Chondrocyte (in vitro differentiated cells): ENCODE data around the gene CRHBP. TPM values are rescaled to one million over a fixed set of nuclear protein-coding genes. Genes with fewer than 3 reads are reported as not detected.
"Not testable (repeated sequence)": the region's sequence is repeated elsewhere in the genome, so short reads cannot be mapped to it uniquely, and the experiment has no call there.

Experiments
- DNase-seq: peaks from one replicate; pipeline ENCODE4 v3.0.0; 2021; ENCODE audit warnings: mixed read lengths, low spot score
- H3K27ac Mint-ChIP-seq: one replicate; pipeline ENCODE4 v1.8.0; 2021; ENCODE audit warnings: mild to moderate bottlenecking, moderate library complexity, mixed read lengths; ENCODE audit not compliant: unreplicated experiment
- H3K27me3 Mint-ChIP-seq: 2 replicates; pipeline ENCODE4 v1.8.0; 2021; ENCODE audit warnings: low read depth, mixed read lengths
- H3K36me3 Mint-ChIP-seq: 2 replicates; pipeline ENCODE4 v1.8.0; 2021; ENCODE audit warnings: low read depth, mixed read lengths
- H3K4me1 Mint-ChIP-seq: 2 replicates; pipeline ENCODE4 v1.8.0; 2021; ENCODE audit warnings: low read depth, mild to moderate bottlenecking, mixed read lengths
- H3K4me3 Mint-ChIP-seq: one replicate; pipeline ENCODE4 v1.8.0; 2021; ENCODE audit warnings: mild to moderate bottlenecking, moderate library complexity, mixed read lengths; ENCODE audit not compliant: unreplicated experiment
- H3K9me3 Mint-ChIP-seq: 2 replicates; pipeline ENCODE4 v1.8.0; 2021; ENCODE audit warnings: low read depth, mixed read lengths
- CTCF ChIP-seq: fragments of 200-600 bp; sonication (generic); IDR thresholded peaks from 2 replicates; pipeline ENCODE4 v1.5.0; 2021; ENCODE audit warnings: antibody characterized with exemption, mild to moderate bottlenecking, moderate library complexity
- long read RNA-seq: library from polyadenylated mRNA; stranded (forward); transcript quantifications from one replicate; pipeline ENCODE4 v2.0.0, GENCODE V29; 2021
- total RNA-seq: library from RNA; stranded (reverse); gene quantifications from 3 replicates; pipeline ENCODE4 v1.2.1, GENCODE V29; 2021

The CRHBP gene
- 0.40 TPM in 1 of 3 replicates, not detected in the others for total RNA-seq
- long read RNA-seq: 0 reads

- TF ChIP-seq CTCF: no peak
- no peaks in the 10 kb centered on the region for H3K9me3 Mint-ChIP-seq
- H3K27ac Mint-ChIP-seq: no peak within 1 kb of the TSS
- H3K36me3 Mint-ChIP-seq: no peaks in the 10 kb centered on the region
- H3K27me3 Mint-ChIP-seq: peaks cover 7% of the 10 kb centered on the region
- H3K4me3 Mint-ChIP-seq: peak within 1 kb of the TSS; percentile 67
- H3K4me1 Mint-ChIP-seq: peaks cover 7% of the 10 kb centered on the region
- DNase-seq: no peak
Observed at GRCh38 chr5:76952795-76953536, at the start of gene CRHBP. Gene CRHBP, plus strand, starts transcription at chr5:76953045. Its CDS starts 90 bp downstream, at chr5:76953135.

GRCh38 chr5:76908166-76908565 is 44.7 kb upstream of the CRHBP start:
- Mint-ChIP-seq H3K27ac (no peak overlapping the region), H3K9me3 (peaks cover 3% of the 10 kb centered on the region), H3K27me3 (peaks cover 2% of the 10 kb centered on the region), H3K4me3 (no peak overlapping the region), H3K4me1 (no peaks in the 10 kb centered on the region), H3K36me3 (no peaks in the 10 kb centered on the region)
- no peak for TF ChIP-seq CTCF
- no peak for DNase-seq

- H3K27ac Mint-ChIP-seq, H3K4me3 Mint-ChIP-seq, H3K4me1 Mint-ChIP-seq, H3K9me3 Mint-ChIP-seq, H3K36me3 Mint-ChIP-seq, H3K27me3 Mint-ChIP-seq, DNase-seq: not testable (repeated sequence)
Observed at GRCh38 chr5:76910344-76910933, 42.4 kb upstream of the CRHBP start.

DNA sequence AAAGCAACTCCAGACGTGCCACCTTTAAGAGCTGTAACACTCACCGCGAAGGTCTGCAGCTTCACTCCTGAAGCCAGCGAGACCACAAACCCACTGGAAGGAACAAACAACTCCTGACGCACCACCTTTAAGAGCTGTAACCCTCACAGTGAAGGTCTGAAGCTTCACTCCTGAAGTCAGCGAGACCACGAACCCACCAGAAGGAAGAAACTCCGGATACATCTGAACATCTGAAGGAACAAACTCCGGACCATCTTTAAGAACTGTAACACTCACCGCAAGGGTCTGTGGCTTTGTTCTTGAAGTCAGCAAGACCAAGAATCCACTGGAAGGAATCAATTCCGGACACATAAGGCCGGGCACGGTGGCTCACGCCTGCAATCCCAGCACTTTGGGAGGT is 38.2 kb upstream of the CRHBP start:
- DNase-seq, H3K36me3 Mint-ChIP-seq, H3K4me1 Mint-ChIP-seq, H3K9me3 Mint-ChIP-seq, H3K27me3 Mint-ChIP-seq, H3K4me3 Mint-ChIP-seq, H3K27ac Mint-ChIP-seq: not testable (repeated sequence)

DNA sequence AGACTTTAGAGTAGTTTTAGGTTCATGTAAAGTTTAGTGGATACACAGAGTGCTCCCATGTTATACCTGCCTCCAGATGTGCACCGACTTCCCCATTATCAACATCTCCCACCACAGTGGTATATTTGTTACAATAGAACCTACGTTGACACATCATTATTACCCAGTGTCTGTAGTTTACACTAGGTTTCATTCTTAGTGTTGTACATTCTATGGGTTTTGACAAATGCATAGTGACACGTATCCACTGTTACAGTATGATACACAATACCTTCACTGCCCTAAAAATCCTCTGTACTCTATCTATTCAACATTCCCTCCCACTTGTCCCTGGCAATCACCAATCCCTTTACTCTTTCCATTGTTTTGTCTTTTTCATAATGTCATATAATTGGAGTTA is 34.3 kb upstream of the CRHBP start:
- peaks cover 4% of the 10 kb centered on the region for H3K9me3 Mint-ChIP-seq
- no peak for DNase-seq
- no peak overlapping the region for H3K27ac Mint-ChIP-seq
- no peaks in the 10 kb centered on the region for H3K4me1 Mint-ChIP-seq
- no peaks in the 10 kb centered on the region for H3K27me3 Mint-ChIP-seq
- H3K36me3 Mint-ChIP-seq: no peaks in the 10 kb centered on the region
- TF ChIP-seq CTCF: no peak
- no peak overlapping the region for H3K4me3 Mint-ChIP-seq

- no peak for TF ChIP-seq CTCF
- Mint-ChIP-seq H3K27me3 (no peaks in the 10 kb centered on the region), H3K4me3 (no peak overlapping the region), H3K4me1 (no peaks in the 10 kb centered on the region), H3K36me3 (no peaks in the 10 kb centered on the region), H3K9me3 (no peaks in the 10 kb centered on the region), H3K27ac (no peak overlapping the region)
- no peak for DNase-seq
Observed at GRCh38 chr5:76920491-76920890, 32.4 kb upstream of the CRHBP start.
